HepG2 (cell line): ENCODE data around the gene ACAP2. TPM values are rescaled to one million over a fixed set of nuclear protein-coding genes. Genes with fewer than 3 reads are reported as not detected.
A peak's percentile ranks its signal among the peaks of the same experiment; 100 is the strongest.

Experiments used
- ATAC-seq: fragments of 200-7000 bp; cut with Tn5 transposase; 3 replicates; pipeline ENCODE4 v1.9.1; 2020; ENCODE audit warnings: mild to moderate bottlenecking, moderate library complexity
- BruUV-seq: library from RNA; stranded (reverse); fragments of 400-500 nt; replicated peaks from 2 replicates; lab custom pipeline; 2021; lab: Mats Ljungman, UMichigan
- CTCF ChIA-PET: fragments of 300-600 bp; formaldehyde crosslinking; extraction: SDS; loops from one replicate; lab custom pipeline; 2021; ENCODE audit warnings: low total read pairs, inconsistent platforms, low intra/inter-chr PET ratio; lab: Yijun Ruan, JAX
- POLR2A ChIA-PET: fragments of 350-600 bp; sonication (Branson Sonifier 250); formaldehyde crosslinking; loops from one replicate; lab custom pipeline; 2020; ENCODE audit warnings: antibody characterized with exemption, inconsistent platforms; lab: Yijun Ruan, JAX
- DNase-seq: peaks from one replicate; pipeline ENCODE4 v3.0.0-alpha.2; 2015; ENCODE audit warnings: low spot score
- FAIRE-seq: peaks from 3 replicates; lab custom pipeline; 2011; peaks lifted over from hg19 to GRCh38; lab: Jason Lieb, UNC
- H2AFZ ChIP-seq: one replicate; pipeline ENCODE4 v1.6.1; 2011; ENCODE audit warnings: low read length, inconsistent platforms
- H3K27ac ChIP-seq: fragments of 300-600 bp; 3 replicates; pipeline ENCODE4 v1.8.0; 2011; ENCODE audit warnings: mixed run types, mild to moderate bottlenecking, mixed read lengths, low read length, inconsistent platforms; ENCODE audit not compliant: insufficient read depth; ENCODE audit errors: extremely low read length
- H3K27me3 ChIP-seq, 2 experiments: fragments of 200-600 bp in 1 of 2; 2 replicates in 1 of 2; 3 replicates in 1 of 2; pipeline versions ENCODE4 v1.6.0 to v1.8.0; 2011; ENCODE audit warnings: low read length in 2 of 2, mild to moderate bottlenecking in 2 of 2, moderate library complexity in 2 of 2, inconsistent platforms in 1 of 2; ENCODE audit not compliant: insufficient read depth in 2 of 2, control insufficient read depth in 1 of 2
- H3K36me3 ChIP-seq, 2 experiments: fragments of 200-600 bp in 1 of 2; replicated peaks in 1 of 2; 2 replicates in 1 of 2; 3 replicates in 1 of 2; pipeline versions ENCODE4 v1.5.1 to v1.8.0; 2011; ENCODE audit warnings: low read length in 2 of 2, inconsistent platforms in 1 of 2; ENCODE audit not compliant: insufficient read depth in 2 of 2, control insufficient read depth in 1 of 2
- H3K4me1 ChIP-seq: 2 replicates; pipeline ENCODE4 v1.5.1; 2012; ENCODE audit warnings: low read length, inconsistent platforms; ENCODE audit not compliant: insufficient read depth
- H3K4me2 ChIP-seq: 2 replicates; pipeline ENCODE4 v1.6.0; 2011; ENCODE audit warnings: low read depth, low read length, inconsistent platforms
- H3K4me3 ChIP-seq, 3 experiments: fragments of 200-600 bp in 1 of 3; sonication (generic), shearing (Covaris generic) in 1 of 3; replicated peaks in 1 of 3; 2 replicates each; pipeline ENCODE4 v1.5.1; 2011 to 2016; ENCODE audit warnings: low read length in 3 of 3, inconsistent platforms in 2 of 3, low read depth in 2 of 3, mild to moderate bottlenecking in 2 of 3, control low read depth in 1 of 3, mixed read lengths in 1 of 3; ENCODE audit not compliant: insufficient read depth in 1 of 3
- H3K79me2 ChIP-seq: one replicate; pipeline ENCODE4 v1.6.1; 2011; ENCODE audit warnings: low read length, inconsistent platforms; ENCODE audit not compliant: insufficient read depth
- H3K9ac ChIP-seq: 2 replicates; pipeline ENCODE4 v1.6.0; 2011; ENCODE audit warnings: mild to moderate bottlenecking, low read depth, low read length, inconsistent platforms; ENCODE audit not compliant: insufficient read depth
- H3K9me3 ChIP-seq: 2 replicates; pipeline ENCODE4 v1.5.1; 2012; ENCODE audit warnings: mild to moderate bottlenecking, low read length
- H4K20me1 ChIP-seq: 2 replicates; pipeline ENCODE4 v1.6.0; 2011; ENCODE audit warnings: inconsistent platforms, mild to moderate bottlenecking, low read length, moderate library complexity; ENCODE audit not compliant: insufficient read depth
- PHF8 ChIP-seq: sonication (generic); formaldehyde crosslinking; IDR thresholded peaks from 2 replicates; pipeline ENCODE4 v1.5.0; 2020; ENCODE audit warnings: missing genetic modification reagents
- ZNF546 ChIP-seq: sonication (generic); formaldehyde crosslinking; conservative IDR thresholded peaks from 2 replicates; pipeline ENCODE4 v1.8.1; 2023; ENCODE audit warnings: mild to moderate bottlenecking, missing genetic modification reagents
- ZNF598 ChIP-seq: sonication (generic); formaldehyde crosslinking; IDR thresholded peaks from 2 replicates; pipeline ENCODE4 v1.5.1; 2020; ENCODE audit warnings: mild to moderate bottlenecking, missing genetic modification reagents, borderline replicate concordance
- ZNF629 ChIP-seq: sonication (generic); formaldehyde crosslinking; conservative IDR thresholded peaks from 2 replicates; pipeline ENCODE4 v1.5.0; 2020; ENCODE audit warnings: missing genetic modification reagents
- ZNF772 ChIP-seq: sonication (generic); formaldehyde crosslinking; IDR thresholded peaks from 2 replicates; pipeline ENCODE4 v1.5.0; 2020; ENCODE audit warnings: mild to moderate bottlenecking, missing genetic modification reagents
- WGBS: methylation state at CpG from one replicate; pipeline ENCODE4 v1.1.6; 2017; ENCODE audit warnings: low lambda C conversion rate; 5-methylcytosine and 5-hydroxymethylcytosine counted together
- in situ Hi-C: cut with HindIII; loops from 2 replicates; pipeline ENCODE4 v1.10.0; 2017; ENCODE audit warnings: low pct_unique_long_range_greater_than_20kb; ENCODE audit not compliant: extremely low pct_ligation_motif_present
- intact Hi-C: fragments of 100-400 bp; cut with micrococcal nuclease; formaldehyde crosslinking; loops from one replicate; pipeline ENCODE4 v1.10.0; 2022; ENCODE audit not compliant: unreplicated experiment
- polyA plus RNA-seq, 8 experiments: library from polyadenylated mRNA; depleted of rRNA in 3 of 8; stranded (reverse) in 7 of 8; unstranded in 1 of 8; fragments of >200 nt; fragmentation: Illumina TruSeq in 4 of 8; extraction: Trizol in 4 of 8; gene quantifications; 2 replicates each; pipeline versions ENCODE4 v1.2.1 to v1.2.3, GENCODE V29; 2011 to 2016; ENCODE audit warnings: low read depth in 4 of 8, missing spikeins in 1 of 8, mixed read lengths in 1 of 8; ENCODE audit not compliant: insufficient read depth in 1 of 8
- total RNA-seq, 5 experiments: library from RNA; depleted of rRNA; stranded (reverse); fragments of >200 nt; fragmentation: Illumina TruSeq; extraction: Trizol; gene quantifications; 2 replicates each; pipeline ENCODE4 v1.2.3, GENCODE V29; 2016; ENCODE audit warnings: low read depth in 1 of 5
- TF ChIP-seq, protein P1 (sequence below): sonication (generic); formaldehyde crosslinking; IDR thresholded peaks from 2 replicates; pipeline ENCODE4 v1.4.0; 2020; ENCODE audit warnings: missing genetic modification reagents
- TF ChIP-seq, protein P2 (sequence below): sonication (generic); formaldehyde crosslinking; IDR thresholded peaks from 2 replicates; pipeline ENCODE4 v1.4.0; 2020; ENCODE audit warnings: missing genetic modification reagents
- TF ChIP-seq, protein P3 (sequence below): sonication (generic); formaldehyde crosslinking; IDR thresholded peaks from 2 replicates; pipeline ENCODE4 v1.5.0; 2020; ENCODE audit warnings: missing genetic modification reagents, mild to moderate bottlenecking, borderline replicate concordance
- TF ChIP-seq, protein P4 (sequence below): sonication (generic); formaldehyde crosslinking; IDR thresholded peaks from 2 replicates; pipeline ENCODE4 v1.5.0; 2020; ENCODE audit warnings: mild to moderate bottlenecking, missing genetic modification reagents, borderline replicate concordance

ACAP2 gene
- total and polyA plus RNA-seq, 2 of the 13 experiments (the other 11 are each of a cell fraction or from before 2014, with no cell fraction given): 7.3 to 23.9 TPM

DNA sequence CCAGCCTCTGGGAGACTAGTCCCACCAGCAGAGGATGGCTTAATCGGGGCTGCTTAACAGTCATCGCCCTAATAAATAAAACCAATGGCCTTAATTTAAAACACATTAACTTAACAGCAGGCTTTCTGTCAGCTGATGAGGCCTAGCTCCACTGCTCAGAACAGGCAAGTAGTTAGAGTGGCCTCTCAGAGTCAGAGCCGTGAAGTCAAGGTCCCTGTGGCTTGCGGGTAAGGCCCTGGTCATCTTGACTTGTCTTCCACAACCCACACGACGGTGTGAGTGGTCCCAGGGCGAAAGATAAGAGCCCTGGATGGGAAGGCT, 183.7 kb downstream of the ACAP2 start (continued):
- TF ChIP-seq, protein P1, sequence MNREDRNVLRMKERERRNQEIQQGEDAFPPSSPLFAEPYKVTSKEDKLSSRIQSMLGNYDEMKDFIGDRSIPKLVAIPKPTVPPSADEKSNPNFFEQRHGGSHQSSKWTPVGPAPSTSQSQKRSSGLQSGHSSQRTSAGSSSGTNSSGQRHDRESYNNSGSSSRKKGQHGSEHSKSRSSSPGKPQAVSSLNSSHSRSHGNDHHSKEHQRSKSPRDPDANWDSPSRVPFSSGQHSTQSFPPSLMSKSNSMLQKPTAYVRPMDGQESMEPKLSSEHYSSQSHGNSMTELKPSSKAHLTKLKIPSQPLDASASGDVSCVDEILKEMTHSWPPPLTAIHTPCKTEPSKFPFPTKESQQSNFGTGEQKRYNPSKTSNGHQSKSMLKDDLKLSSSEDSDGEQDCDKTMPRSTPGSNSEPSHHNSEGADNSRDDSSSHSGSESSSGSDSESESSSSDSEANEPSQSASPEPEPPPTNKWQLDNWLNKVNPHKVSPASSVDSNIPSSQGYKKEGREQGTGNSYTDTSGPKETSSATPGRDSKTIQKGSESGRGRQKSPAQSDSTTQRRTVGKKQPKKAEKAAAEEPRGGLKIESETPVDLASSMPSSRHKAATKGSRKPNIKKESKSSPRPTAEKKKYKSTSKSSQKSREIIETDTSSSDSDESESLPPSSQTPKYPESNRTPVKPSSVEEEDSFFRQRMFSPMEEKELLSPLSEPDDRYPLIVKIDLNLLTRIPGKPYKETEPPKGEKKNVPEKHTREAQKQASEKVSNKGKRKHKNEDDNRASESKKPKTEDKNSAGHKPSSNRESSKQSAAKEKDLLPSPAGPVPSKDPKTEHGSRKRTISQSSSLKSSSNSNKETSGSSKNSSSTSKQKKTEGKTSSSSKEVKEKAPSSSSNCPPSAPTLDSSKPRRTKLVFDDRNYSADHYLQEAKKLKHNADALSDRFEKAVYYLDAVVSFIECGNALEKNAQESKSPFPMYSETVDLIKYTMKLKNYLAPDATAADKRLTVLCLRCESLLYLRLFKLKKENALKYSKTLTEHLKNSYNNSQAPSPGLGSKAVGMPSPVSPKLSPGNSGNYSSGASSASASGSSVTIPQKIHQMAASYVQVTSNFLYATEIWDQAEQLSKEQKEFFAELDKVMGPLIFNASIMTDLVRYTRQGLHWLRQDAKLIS (CRISPR knock-in tag): no peak
- TF ChIP-seq, protein P2, sequence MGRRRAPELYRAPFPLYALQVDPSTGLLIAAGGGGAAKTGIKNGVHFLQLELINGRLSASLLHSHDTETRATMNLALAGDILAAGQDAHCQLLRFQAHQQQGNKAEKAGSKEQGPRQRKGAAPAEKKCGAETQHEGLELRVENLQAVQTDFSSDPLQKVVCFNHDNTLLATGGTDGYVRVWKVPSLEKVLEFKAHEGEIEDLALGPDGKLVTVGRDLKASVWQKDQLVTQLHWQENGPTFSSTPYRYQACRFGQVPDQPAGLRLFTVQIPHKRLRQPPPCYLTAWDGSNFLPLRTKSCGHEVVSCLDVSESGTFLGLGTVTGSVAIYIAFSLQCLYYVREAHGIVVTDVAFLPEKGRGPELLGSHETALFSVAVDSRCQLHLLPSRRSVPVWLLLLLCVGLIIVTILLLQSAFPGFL (CRISPR knock-in tag): no peak
- TF ChIP-seq ZNF629 (CRISPR knock-in tag): peak; percentile 21; the same call in 1 of the 2 replicates

DNA sequence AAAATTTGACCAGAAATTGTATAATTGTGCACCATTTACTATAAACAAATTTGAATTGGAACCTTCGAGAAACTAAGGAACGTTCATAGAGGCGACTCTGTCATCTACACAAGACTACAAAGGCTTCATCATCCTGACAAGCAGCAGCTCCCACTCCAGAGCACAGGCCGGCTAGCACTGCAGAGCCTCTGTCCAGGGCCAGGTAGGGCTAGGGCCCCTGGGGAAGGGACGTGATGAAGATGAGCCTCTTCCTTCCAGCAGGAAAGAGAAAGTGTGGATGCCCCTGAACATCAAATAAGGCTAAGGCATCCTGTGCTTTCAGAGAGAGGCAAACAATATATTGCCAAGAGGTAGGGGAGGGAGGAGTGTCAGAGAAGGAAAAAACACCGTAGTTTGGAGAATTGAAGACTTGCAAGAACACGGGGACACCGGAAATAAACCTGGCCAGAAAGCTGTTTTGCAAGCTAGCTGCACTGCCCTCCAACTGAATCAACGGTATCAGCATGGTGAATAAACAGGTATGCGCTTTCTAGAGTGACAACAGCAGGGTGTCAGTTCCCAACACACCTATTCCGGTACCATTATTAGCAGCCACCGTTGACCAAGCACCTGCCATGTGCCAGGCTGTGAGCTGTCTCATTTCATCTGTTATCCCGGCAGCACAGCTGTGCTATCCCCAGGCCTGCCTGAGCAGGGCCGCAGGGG, 184.2 kb downstream of the ACAP2 start:
- intact Hi-C loops: loop anchor here (2.0 kb wide), 2 partner anchors 98 to 140 kb away; no protein-coding TSS in a partner anchor
- ChIA-PET CTCF (interaction anchor here (1.1 kb wide), 1 partner anchor 152 kb away, joined by 3 read pairs; no protein-coding TSS in a partner anchor), POLR2A (interaction anchor here (1.1 to 2.1 kb wide), 6 partner anchors 11 to 586 kb away, joined by 3 to 9 read pairs (median 8); partner anchors contain the start of genes LSG1 and XXYLT1)
- Histone ChIP-seq H3K4me1 (peaks cover 38% of the 10 kb centered on the region), H4K20me1 (no peaks in the 10 kb centered on the region), H2AFZ (no peak overlapping the region), H3K4me3 (peak overlapping the region in 2 of 3 experiments; percentile 56 to 74; a peak in 4 of 6 replicates), H3K27ac (peak overlapping the region; percentile 92), H3K9ac (peak overlapping the region; percentile 79), H3K36me3 (peaks cover 0 to 2% of the 10 kb centered on the region in 2 experiments; a peak in 4 of 5 replicates), H3K79me2 (peaks cover 21% of the 10 kb centered on the region), H3K9me3 (no peaks in the 10 kb centered on the region), H3K4me2 (peak overlapping the region; percentile 88), H3K27me3 (no peaks in the 10 kb centered on the region)
- DNase-seq (peak; percentile 9), FAIRE-seq (peak; percentile 12), ATAC-seq (peak; percentile 52)
- BruUV-seq: no TSS peak
- in situ Hi-C loops: loop anchor here (5.0 to 10.0 kb wide), 2 partner anchors 254 to 586 kb away; partner anchors contain the start of gene LSG1
- WGBS: 60% methylated on average over 9 of the region's 14 CpGs
- TF ChIP-seq, protein P3, sequence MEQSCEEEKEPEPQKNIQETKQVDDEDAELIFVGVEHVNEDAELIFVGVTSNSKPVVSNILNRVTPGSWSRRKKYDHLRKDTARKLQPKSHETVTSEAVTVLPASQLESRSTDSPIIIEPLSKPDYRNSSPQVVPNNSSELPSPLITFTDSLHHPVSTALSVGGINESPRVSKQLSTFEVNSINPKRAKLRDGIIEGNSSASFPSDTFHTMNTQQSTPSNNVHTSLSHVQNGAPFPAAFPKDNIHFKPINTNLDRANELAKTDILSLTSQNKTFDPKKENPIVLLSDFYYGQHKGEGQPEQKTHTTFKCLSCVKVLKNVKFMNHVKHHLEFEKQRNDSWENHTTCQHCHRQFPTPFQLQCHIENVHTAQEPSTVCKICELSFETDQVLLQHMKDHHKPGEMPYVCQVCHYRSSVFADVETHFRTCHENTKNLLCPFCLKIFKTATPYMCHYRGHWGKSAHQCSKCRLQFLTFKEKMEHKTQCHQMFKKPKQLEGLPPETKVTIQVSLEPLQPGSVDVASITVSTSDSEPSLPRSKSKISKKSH: no peak
- TF ChIP-seq PHF8 (CRISPR knock-in tag) (no peak), ZNF598 (0 out of 2 replicates have a peak, but pooled peaks have one; percentile 2), ZNF772 (CRISPR knock-in tag) (peak; percentile 29; the same call in 1 of the 2 replicates), ZNF546 (CRISPR knock-in tag) (no peak)
- TF ChIP-seq, protein P4, sequence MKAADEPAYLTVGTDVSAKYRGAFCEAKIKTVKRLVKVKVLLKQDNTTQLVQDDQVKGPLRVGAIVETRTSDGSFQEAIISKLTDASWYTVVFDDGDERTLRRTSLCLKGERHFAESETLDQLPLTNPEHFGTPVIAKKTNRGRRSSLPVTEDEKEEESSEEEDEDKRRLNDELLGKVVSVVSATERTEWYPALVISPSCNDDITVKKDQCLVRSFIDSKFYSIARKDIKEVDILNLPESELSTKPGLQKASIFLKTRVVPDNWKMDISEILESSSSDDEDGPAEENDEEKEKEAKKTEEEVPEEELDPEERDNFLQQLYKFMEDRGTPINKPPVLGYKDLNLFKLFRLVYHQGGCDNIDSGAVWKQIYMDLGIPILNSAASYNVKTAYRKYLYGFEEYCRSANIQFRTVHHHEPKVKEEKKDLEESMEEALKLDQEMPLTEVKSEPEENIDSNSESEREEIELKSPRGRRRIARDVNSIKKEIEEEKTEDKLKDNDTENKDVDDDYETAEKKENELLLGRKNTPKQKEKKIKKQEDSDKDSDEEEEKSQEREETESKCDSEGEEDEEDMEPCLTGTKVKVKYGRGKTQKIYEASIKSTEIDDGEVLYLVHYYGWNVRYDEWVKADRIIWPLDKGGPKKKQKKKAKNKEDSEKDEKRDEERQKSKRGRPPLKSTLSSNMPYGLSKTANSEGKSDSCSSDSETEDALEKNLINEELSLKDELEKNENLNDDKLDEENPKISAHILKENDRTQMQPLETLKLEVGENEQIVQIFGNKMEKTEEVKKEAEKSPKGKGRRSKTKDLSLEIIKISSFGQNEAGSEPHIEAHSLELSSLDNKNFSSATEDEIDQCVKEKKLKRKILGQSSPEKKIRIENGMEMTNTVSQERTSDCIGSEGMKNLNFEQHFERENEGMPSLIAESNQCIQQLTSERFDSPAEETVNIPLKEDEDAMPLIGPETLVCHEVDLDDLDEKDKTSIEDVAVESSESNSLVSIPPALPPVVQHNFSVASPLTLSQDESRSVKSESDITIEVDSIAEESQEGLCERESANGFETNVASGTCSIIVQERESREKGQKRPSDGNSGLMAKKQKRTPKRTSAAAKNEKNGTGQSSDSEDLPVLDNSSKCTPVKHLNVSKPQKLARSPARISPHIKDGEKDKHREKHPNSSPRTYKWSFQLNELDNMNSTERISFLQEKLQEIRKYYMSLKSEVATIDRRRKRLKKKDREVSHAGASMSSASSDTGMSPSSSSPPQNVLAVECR (CRISPR knock-in tag): 0 out of 2 replicates have a peak, but pooled peaks have one; percentile 1
